CD14-positive monocyte (primary cell): ENCODE measurements around the gene C17orf50. TPM values are rescaled to one million over a fixed set of nuclear protein-coding genes. Genes with fewer than 3 reads are reported as not detected.

ENCODE experiments used
- DNase-seq, 3 donors: peaks; one replicate each; pipeline ENCODE4 v3.0.0-alpha.2; 2011 to 2022
- H2AFZ ChIP-seq: 2 replicates; pipeline ENCODE4 v1.6.0; 2012; ENCODE audit warnings: mild to moderate bottlenecking, low read depth, low read length, inconsistent platforms; ENCODE audit not compliant: insufficient read depth, poor library complexity, severe bottlenecking
- H3K27ac ChIP-seq, 2 donors: 1 replicate in 1 of 2; 2 replicates in 1 of 2; pipeline ENCODE4 v1.5.1; 2012 to 2013; ENCODE audit warnings: low read length in 2 of 2, control low read depth in 1 of 2, inconsistent platforms in 1 of 2, low read depth in 1 of 2, mild to moderate bottlenecking in 1 of 2
- H3K27me3 ChIP-seq, 2 donors: one replicate each; pipeline versions ENCODE4 v1.6.0 to v1.6.1; 2011 to 2013; ENCODE audit warnings: low read length in 2 of 2; ENCODE audit not compliant: control insufficient read depth in 2 of 2, insufficient read depth in 2 of 2
- H3K36me3 ChIP-seq, 2 donors: replicated peaks in 1 of 2; 1 replicate in 1 of 2; 2 replicates in 1 of 2; pipeline versions ENCODE4 v1.5.1 to v1.6.1; 2012 to 2013; ENCODE audit warnings: low read length in 2 of 2, control low read depth in 1 of 2, inconsistent platforms in 1 of 2, mild to moderate bottlenecking in 1 of 2; ENCODE audit not compliant: insufficient read depth in 2 of 2, control insufficient read depth in 1 of 2
- H3K4me1 ChIP-seq, 2 donors: 1 replicate in 1 of 2; 2 replicates in 1 of 2; pipeline versions ENCODE4 v1.5.1 to v1.6.1; 2012 to 2013; ENCODE audit warnings: low read length in 2 of 2, control low read depth in 1 of 2, inconsistent platforms in 1 of 2, mild to moderate bottlenecking in 1 of 2, moderate library complexity in 1 of 2; ENCODE audit not compliant: insufficient read depth in 2 of 2, control insufficient read depth in 1 of 2
- H3K4me2 ChIP-seq: replicated peaks from 2 replicates; pipeline ENCODE3; 2012; ENCODE audit warnings: low read length, moderate library complexity, mild to moderate bottlenecking; ENCODE audit not compliant: poor library complexity, severe bottlenecking; ENCODE audit errors: extremely low read depth
- H3K4me3 ChIP-seq, 3 experiments: fragments of 200-600 bp in 1 of 3; sonication (generic) in 1 of 3; replicated peaks in 1 of 3; 1 replicate in 2 of 3; 2 replicates in 1 of 3; pipeline ENCODE4 v1.5.1; 2011 to 2013; ENCODE audit warnings: low read length in 3 of 3, mild to moderate bottlenecking in 3 of 3, control low read depth in 2 of 3, low read depth in 2 of 3, inconsistent platforms in 1 of 3, moderate library complexity in 1 of 3
- H3K79me2 ChIP-seq: 2 replicates; pipeline ENCODE4 v1.6.0; 2012; ENCODE audit warnings: mild to moderate bottlenecking, control low read depth, inconsistent platforms, low read length, moderate library complexity; ENCODE audit not compliant: insufficient read depth
- H3K9ac ChIP-seq: 2 replicates; pipeline ENCODE4 v1.6.0; 2017; ENCODE audit warnings: low read length, mild to moderate bottlenecking; ENCODE audit not compliant: insufficient read depth, poor library complexity, severe bottlenecking
- H3K9me3 ChIP-seq, 2 donors: replicated peaks in 1 of 2; 1 replicate in 1 of 2; 2 replicates in 1 of 2; pipeline versions ENCODE4 v1.5.1 to v1.6.1; 2012 to 2013; ENCODE audit warnings: low read length in 2 of 2, control low read depth in 1 of 2; ENCODE audit not compliant: control insufficient read depth in 1 of 2, insufficient read depth in 1 of 2
- H4K20me1 ChIP-seq: 2 replicates; pipeline ENCODE4 v1.6.0; 2012; ENCODE audit warnings: mild to moderate bottlenecking, low read length, control low read depth, moderate library complexity; ENCODE audit not compliant: insufficient read depth
- H3K27ac Mint-ChIP-seq, 7 donors: one replicate each; pipeline ENCODE4 v1.8.0; 2020; ENCODE audit warnings: mild to moderate bottlenecking in 7 of 7, mixed read lengths in 7 of 7, moderate library complexity in 6 of 7, inconsistent platforms in 2 of 7
- H3K27me3 Mint-ChIP-seq, 3 donors: one replicate each; pipeline ENCODE4 v1.8.0; 2021 to 2022; ENCODE audit warnings: low read depth in 3 of 3, mild to moderate bottlenecking in 3 of 3, mixed read lengths in 3 of 3, moderate library complexity in 3 of 3, inconsistent platforms in 1 of 3
- H3K36me3 Mint-ChIP-seq, 2 donors: one replicate each; pipeline ENCODE4 v1.8.0; 2020; ENCODE audit warnings: mixed read lengths in 2 of 2, inconsistent platforms in 1 of 2, mild to moderate bottlenecking in 1 of 2
- H3K4me1 Mint-ChIP-seq: one replicate; pipeline ENCODE4 v1.8.0; 2020; ENCODE audit warnings: mild to moderate bottlenecking, mixed read lengths
- H3K4me3 Mint-ChIP-seq, 2 donors: one replicate each; pipeline ENCODE4 v1.8.0; 2020; ENCODE audit warnings: mild to moderate bottlenecking in 2 of 2, mixed read lengths in 2 of 2, moderate library complexity in 1 of 2
- H3K9me3 Mint-ChIP-seq, 7 donors: one replicate each; pipeline ENCODE4 v1.8.0; 2020 to 2022; ENCODE audit warnings: mixed read lengths in 7 of 7, mild to moderate bottlenecking in 6 of 7, moderate library complexity in 6 of 7, inconsistent platforms in 2 of 7
- CTCF ChIP-seq: fragments of 200-600 bp; IDR thresholded peaks from one replicate; pipeline ENCODE4 v1.8.0; 2022; ENCODE audit warnings: antibody characterized with exemption, mild to moderate bottlenecking
- WGBS: methylation state at CpG from one replicate; pipeline ENCODE4 v1.1.5; 2013; ENCODE audit warnings: missing lambda C conversion rate; ENCODE audit not compliant: insufficient coverage; 5-methylcytosine and 5-hydroxymethylcytosine counted together
- intact Hi-C, 2 donors: fragments of 100-400 bp; cut with micrococcal nuclease; formaldehyde crosslinking; loops; one replicate each; pipeline versions ENCODE4 v1.15.0 to v1.15.1; 2023
- polyA plus RNA-seq, 3 donors: library from polyadenylated mRNA; depleted of rRNA in 1 of 3; unstranded in 2 of 3; stranded (reverse) in 1 of 3; fragments of 300-500 nt in 2 of 3; fragments of >200 nt in 1 of 3; fragmentation: Illumina TruSeq in 2 of 3; gene quantifications; 1 replicate in 2 of 3; 2 replicates in 1 of 3; pipeline ENCODE4 v1.2.3, GENCODE V29; 2012 to 2021

Gene C17orf50
- polyA plus RNA-seq, 3 donors, result 0.23 TPM; not detected in 2

GRCh38 chr17:35799942-35800341 is 39.3 kb downstream of the C17orf50 start:
- H3K27ac Mint-ChIP-seq, result peak overlapping the region in 1 of 7 donors; percentile 11
- peaks cover 23 to 26% of the 10 kb centered on the region in 2 donors for H3K27me3 ChIP-seq

GRCh38 chr17:35801583-35802224 is 41.0 kb downstream of the C17orf50 start:
- intact Hi-C loops, result loop anchor here in 1 of 2 donors (10.0 kb wide), 1 partner anchor 257 kb away; no protein-coding TSS in a partner anchor
- Histone ChIP-seq H2AFZ (peak overlapping the region; percentile 51), H4K20me1 (no peaks in the 10 kb centered on the region), H3K4me2 (no peak overlapping the region), H3K9ac (no peak overlapping the region), H3K36me3 (no peaks in the 10 kb centered on the region), H3K79me2 (no peaks in the 10 kb centered on the region), H3K27me3 (peaks cover 8 to 12% of the 10 kb centered on the region in 2 donors), H3K4me1 (peaks cover 7 to 8% of the 10 kb centered on the region in 2 donors), H3K9me3 (no peaks in the 10 kb centered on the region), H3K4me3 (no peak overlapping the region), H3K27ac (no peak overlapping the region)
- Mint-ChIP-seq H3K27ac (peak overlapping the region in 1 of 7 donors; percentile 1), H3K27me3 (peaks cover 18 to 22% (median 22%) of the 10 kb centered on the region in 3 donors), H3K4me1 (peaks cover 11% of the 10 kb centered on the region), H3K9me3 (peaks cover 0 to 2% (median 0%) of the 10 kb centered on the region in 7 donors), H3K36me3 (no peaks in the 10 kb centered on the region), H3K4me3 (peak overlapping the region in 1 of 2 donors; percentile 9)
- WGBS, result 0% methylated on average over 1 of the region's 9 CpGs
- no peak for TF ChIP-seq CTCF
- peak in 1 of 3 donors; percentile 11 for DNase-seq

More at GRCh38 chr17:35799942-35800341, 39.3 kb downstream of the C17orf50 start:
- Histone ChIP-seq H3K4me1 (peaks cover 13 to 19% of the 10 kb centered on the region in 2 donors), H4K20me1 (no peaks in the 10 kb centered on the region), H3K4me2 (no peak overlapping the region), H3K27ac (no peak overlapping the region), H3K9me3 (peaks cover 0 to under 1% of the 10 kb centered on the region in 2 donors), H3K9ac (no peak overlapping the region), H3K4me3 (no peak overlapping the region), H2AFZ (no peak overlapping the region), H3K36me3 (no peaks in the 10 kb centered on the region), H3K79me2 (no peaks in the 10 kb centered on the region)
- Mint-ChIP-seq H3K9me3 (peaks cover 0 to 3% (median 0%) of the 10 kb centered on the region in 7 donors), H3K4me1 (peaks cover 19% of the 10 kb centered on the region), H3K4me3 (no peak overlapping the region), H3K27me3 (peaks cover 30 to 39% (median 36%) of the 10 kb centered on the region in 3 donors), H3K36me3 (no peaks in the 10 kb centered on the region)
- DNase-seq, result no peak
- TF ChIP-seq CTCF, result no peak
- intact Hi-C loops, result loop anchor here in 1 of 2 donors (10.0 kb wide), 1 partner anchor 255 kb away; no protein-coding TSS in a partner anchor
